Activated naive CD8-positive, alpha-beta T cell treated with anti-CD3 and anti-CD28 coated beads, Interleukin-2, amount 50 U/mL, for 16 hours (primary cell): ENCODE data around the gene CD6.

ENCODE experiments used
- DNase-seq: peaks from one replicate; pipeline ENCODE4 v3.0.0-alpha.2; 2020; ENCODE audit warnings: low read depth, low spot score

Gene CD6

GRCh38 chr11:60971520-60971919, at the start of gene CD6:
TSS of gene CD6 (plus strand) at chr11:60971680. CDS start at chr11:60971866, 186 bp downstream.
- no peak for DNase-seq

- no peak for DNase-seq
Measured at GRCh38 chr11:60921777-60922335, 49.6 kb upstream of the CD6 start.

- DNase-seq, result no peak
Measured at GRCh38 chr11:60922906-60923305, 48.6 kb upstream of the CD6 start.

GRCh38 chr11:60923326-60923725, 48.2 kb upstream of the CD6 start:
- no peak for DNase-seq

- DNase-seq, result no peak
Measured at GRCh38 chr11:60923800-60924109, 47.7 kb upstream of the CD6 start.

GRCh38 chr11:60924110-60924905, 47.2 kb upstream of the CD6 start, which contains the start of gene TMEM132A:
TSS of gene TMEM132A (plus strand) at chr11:60924460. CDS start at chr11:60924634, 174 bp downstream.
- DNase-seq, result no peak

GRCh38 chr11:60924906-60925853, 46.3 kb upstream of the CD6 start:
- DNase-seq, result no peak

- DNase-seq, result no peak
Measured at GRCh38 chr11:60925868-60926267, 45.6 kb upstream of the CD6 start.

- DNase-seq, result no peak
Measured at GRCh38 chr11:60926500-60926899, 45.0 kb upstream of the CD6 start.

GRCh38 chr11:60927061-60927592, 44.4 kb upstream of the CD6 start:
- no peak for DNase-seq

- DNase-seq, result no peak
Measured at GRCh38 chr11:60927600-60927999, 43.9 kb upstream of the CD6 start.

- DNase-seq, result no peak
Measured at GRCh38 chr11:60928563-60929001, 42.9 kb upstream of the CD6 start.

- DNase-seq, result no peak
Measured at GRCh38 chr11:60929764-60930163, 41.7 kb upstream of the CD6 start.

GRCh38 chr11:60930394-60930793, 41.1 kb upstream of the CD6 start:
- no peak for DNase-seq

GRCh38 chr11:60931917-60932316, 39.6 kb upstream of the CD6 start:
- DNase-seq, result no peak

- DNase-seq, result no peak
Measured at GRCh38 chr11:60932605-60933356, 38.7 kb upstream of the CD6 start.

- DNase-seq, result no peak
Measured at GRCh38 chr11:60933416-60934123, 37.9 kb upstream of the CD6 start.

GRCh38 chr11:60934124-60934789, 37.2 kb upstream of the CD6 start:
- no peak for DNase-seq

- DNase-seq, result no peak
Measured at GRCh38 chr11:60934790-60935605, 36.5 kb upstream of the CD6 start.
